Cardiac fibroblast (primary cell): ENCODE measurements around the gene MSH5.

Experiments
- DNase-seq, 2 donors: peaks; one replicate each; pipeline versions ENCODE4 v3.0.0 to v3.0.0-alpha.2; 2010; ENCODE audit warnings: low read depth in 2 of 2
- H3K4me3 ChIP-seq, 2 donors: replicated peaks in 1 of 2; 1 replicate in 1 of 2; 2 replicates in 1 of 2; pipeline ENCODE4 v1.5.1; 2011; ENCODE audit warnings: low read depth in 2 of 2, low read length in 2 of 2, mild to moderate bottlenecking in 2 of 2, moderate library complexity in 1 of 2
- TF ChIP-seq, protein P1 (sequence below): IDR thresholded peaks from one replicate; pipeline ENCODE4 v1.5.1; 2011; ENCODE audit warnings: low read depth, mild to moderate bottlenecking, low read length, inconsistent platforms

The MSH5 gene

DNA sequence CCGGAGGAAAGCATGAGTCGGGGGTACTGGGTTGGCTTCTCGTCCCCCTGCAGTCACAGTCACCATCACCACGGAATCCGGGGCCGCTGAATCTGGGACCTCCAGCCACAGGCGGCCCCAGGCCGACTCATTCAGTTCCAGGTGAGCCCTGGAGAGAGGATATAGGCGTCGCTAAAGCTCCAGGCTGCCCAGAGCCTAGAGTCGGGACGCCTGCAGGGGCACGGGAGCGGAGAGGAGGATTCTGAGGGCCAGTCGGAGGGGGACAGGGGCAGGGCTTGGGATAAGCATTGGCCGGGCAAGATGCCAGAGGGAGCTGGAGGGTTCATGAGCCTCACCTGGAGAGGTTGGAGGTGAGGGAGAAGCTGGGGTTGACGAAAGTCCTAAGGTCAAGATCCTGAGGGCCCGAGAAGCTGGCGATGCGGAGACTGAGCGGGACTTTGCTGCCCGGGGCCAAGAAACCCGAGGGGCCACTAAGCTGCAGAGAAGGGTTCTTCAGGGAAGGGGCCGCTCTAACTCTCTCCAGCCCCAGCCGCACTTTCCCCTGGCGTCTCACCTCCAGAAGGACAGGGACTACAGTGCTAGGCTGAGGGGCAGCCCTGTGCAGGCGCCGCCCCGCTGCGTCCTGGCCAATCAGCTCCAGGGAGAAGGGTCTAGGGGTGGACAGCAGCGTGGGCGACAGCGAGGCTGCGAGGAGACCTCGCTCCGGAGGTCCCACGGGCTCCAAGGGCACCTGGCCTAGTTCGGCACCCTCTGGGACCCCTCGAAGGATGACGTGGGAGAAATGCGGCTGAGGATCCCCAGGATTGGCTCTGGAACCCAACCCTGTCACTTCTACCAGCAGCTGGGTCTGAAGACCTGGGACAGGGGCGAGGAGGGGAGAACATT is 26.3 kb downstream of the MSH5 start:
- H3K4me3 ChIP-seq = peak overlapping the region in 1 of 2 donors; percentile 25
- TF ChIP-seq, protein P1, sequence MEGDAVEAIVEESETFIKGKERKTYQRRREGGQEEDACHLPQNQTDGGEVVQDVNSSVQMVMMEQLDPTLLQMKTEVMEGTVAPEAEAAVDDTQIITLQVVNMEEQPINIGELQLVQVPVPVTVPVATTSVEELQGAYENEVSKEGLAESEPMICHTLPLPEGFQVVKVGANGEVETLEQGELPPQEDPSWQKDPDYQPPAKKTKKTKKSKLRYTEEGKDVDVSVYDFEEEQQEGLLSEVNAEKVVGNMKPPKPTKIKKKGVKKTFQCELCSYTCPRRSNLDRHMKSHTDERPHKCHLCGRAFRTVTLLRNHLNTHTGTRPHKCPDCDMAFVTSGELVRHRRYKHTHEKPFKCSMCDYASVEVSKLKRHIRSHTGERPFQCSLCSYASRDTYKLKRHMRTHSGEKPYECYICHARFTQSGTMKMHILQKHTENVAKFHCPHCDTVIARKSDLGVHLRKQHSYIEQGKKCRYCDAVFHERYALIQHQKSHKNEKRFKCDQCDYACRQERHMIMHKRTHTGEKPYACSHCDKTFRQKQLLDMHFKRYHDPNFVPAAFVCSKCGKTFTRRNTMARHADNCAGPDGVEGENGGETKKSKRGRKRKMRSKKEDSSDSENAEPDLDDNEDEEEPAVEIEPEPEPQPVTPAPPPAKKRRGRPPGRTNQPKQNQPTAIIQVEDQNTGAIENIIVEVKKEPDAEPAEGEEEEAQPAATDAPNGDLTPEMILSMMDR = no peak
- no peak for DNase-seq

DNA sequence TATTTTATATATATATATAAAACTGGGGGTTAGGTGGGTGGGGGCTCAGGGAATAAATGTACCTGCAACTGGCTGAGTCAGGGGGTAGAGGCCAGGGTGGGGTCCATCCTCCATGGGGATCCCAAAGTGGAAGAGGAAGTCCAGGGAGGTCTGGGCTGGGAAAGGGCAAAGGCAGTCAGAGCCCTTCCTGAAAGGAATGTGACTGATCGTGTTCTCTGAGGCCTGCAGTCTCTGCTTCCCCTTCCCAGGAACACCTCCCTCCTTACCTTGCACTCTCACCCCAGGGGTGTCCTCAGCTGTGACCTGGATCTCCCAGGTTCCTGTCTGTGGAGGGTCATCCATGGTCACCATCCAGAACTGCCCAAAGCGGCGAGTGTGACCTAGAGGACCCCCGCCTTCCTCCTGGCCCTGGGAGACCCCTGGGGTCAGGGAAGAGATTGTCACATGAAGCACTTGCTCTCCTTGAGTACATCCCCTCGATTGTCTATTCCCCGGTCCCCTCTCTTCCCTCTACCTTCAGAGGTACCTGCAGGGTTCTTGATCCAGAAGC is 27.4 kb downstream of the MSH5 start:
- TF ChIP-seq, protein P1 = no peak
- no peak overlapping the region for H3K4me3 ChIP-seq

DNA sequence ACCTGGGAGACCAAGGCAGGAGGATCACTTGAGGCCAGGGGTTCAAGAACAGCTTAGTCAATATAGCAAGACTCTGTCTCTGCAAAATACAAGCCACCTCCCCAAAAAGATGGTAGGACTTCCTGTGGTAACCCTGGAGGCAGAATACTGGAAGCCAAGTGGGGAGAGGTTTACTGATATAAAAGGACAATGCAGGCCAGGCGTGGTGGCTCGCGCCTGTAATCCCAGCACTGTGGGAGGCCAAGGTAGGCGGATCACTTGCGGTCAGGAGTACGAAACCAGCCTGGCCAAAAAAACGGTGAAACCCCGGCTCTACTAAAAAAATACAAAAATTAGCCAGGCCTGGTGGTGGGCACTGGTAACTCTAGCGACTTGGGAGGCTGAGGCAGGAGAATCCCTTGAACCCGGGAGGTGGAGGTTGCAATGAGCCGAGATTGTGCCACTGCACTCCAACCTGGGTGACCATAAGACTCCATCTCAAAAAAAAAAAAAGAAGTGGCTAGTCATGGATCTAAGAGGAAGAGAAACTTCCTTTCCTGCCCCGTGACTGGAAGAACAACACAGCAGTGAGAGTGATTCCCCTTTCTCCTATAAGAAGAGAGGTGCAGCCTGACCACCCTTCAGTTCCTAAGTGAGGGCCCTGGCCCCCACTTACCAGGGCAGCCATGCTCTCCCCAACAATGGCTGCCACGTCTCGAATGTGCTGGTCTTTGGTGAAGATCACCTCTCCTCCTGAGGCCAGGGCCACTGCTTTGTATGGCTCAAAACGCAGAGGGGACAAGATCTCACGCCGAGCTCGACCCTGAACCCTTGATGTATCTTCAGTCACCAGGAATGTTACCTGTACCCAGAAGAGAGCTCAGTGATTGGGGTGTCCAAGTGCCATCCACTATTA is 28.8 kb downstream of the MSH5 start:
- H3K4me3 ChIP-seq = no peak overlapping the region
- DNase-seq = no peak
- TF ChIP-seq, protein P1 = no peak

More for the DNA sequence above, 27.4 kb downstream of the MSH5 start:
- DNase-seq = no peak

DNA sequence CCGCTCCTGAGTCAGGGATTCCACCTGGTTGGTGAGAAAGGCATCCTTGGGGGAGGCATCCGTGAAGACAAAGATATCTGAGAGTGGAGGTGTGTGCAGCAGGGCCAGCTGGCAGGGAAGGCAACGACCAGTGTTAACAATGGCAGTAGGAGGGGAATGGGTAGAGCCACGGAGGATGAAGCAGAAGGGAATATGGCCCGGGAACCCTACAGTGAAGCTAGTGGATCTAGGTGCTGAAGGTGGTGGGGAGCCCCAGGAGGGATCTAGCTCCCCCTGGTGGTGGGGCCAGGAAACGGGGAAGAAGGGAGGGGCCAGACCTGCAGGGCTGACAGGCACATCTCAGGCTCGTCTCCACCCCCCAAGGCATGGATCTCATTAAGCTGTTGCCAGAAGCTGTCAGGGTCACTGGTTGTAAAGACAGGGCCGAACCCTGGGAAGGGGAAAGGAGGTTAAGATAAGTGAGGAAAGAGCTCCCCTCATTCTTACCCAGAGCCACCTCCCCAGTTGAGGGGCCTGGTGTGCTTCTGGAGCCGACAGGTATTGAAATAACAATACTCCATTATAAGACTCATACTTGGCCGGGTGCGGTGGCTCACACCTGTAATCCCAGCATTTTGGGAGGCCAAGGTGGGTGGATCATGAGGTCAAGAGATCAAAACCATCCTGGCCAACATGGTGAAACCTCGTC is 30.0 kb downstream of the MSH5 start:
- TF ChIP-seq, protein P1 = peak; percentile 89
- H3K4me3 ChIP-seq = no peak overlapping the region
- peak; percentile 64 to 70 for DNase-seq

DNA sequence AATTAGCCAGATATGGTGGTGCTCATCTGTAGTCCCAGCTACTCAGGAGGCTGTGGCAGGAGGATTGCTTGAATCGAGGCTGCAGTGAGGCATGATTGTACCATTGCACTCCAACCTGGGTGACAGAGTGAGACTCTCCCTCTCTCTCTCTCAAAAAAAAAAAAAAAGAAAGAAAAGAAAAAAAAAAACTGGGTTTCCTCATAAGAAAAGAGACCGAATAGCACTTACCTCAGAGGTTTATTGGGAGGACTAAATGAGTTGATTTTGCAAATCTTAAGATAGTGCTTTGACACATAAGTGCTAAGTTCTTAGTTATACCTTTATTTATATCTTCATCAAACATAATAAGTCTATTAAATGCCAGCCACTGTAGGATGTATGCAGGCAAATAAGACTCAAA is 31.1 kb downstream of the MSH5 start:
- TF ChIP-seq, protein P1 = no peak
- no peak for DNase-seq
- no peak overlapping the region for H3K4me3 ChIP-seq

DNA sequence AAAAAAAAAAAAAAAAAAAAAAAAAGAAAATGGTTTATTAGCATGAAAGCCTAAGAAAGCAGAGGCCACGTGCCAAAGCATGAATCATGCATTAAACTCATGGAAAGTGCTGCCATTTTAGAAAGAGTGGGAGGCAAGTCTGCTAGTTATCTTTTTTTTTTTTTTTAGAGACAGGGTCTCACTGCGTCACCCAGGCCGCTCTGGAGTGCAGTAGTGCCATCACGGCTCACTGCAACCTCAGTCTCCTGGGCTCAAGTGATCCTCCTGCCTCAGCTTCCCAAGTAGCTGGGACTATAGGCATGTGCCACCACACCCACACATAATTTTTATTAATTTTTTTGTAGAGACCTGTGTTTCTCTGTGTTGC is 32.2 kb downstream of the MSH5 start:
- no peak overlapping the region for H3K4me3 ChIP-seq
- DNase-seq = peak; percentile 36 to 38
- TF ChIP-seq, protein P1 = no peak
